ENCODE measurements around the gene NTRK3. TPM values are rescaled to one million over a fixed set of nuclear protein-coding genes. Genes with fewer than 3 reads are reported as not detected.

NTRK3 gene
- total RNA-seq, 4 donors from 2014 or later = 5.3 to 11.7 (median 6.3) TPM

DNA sequence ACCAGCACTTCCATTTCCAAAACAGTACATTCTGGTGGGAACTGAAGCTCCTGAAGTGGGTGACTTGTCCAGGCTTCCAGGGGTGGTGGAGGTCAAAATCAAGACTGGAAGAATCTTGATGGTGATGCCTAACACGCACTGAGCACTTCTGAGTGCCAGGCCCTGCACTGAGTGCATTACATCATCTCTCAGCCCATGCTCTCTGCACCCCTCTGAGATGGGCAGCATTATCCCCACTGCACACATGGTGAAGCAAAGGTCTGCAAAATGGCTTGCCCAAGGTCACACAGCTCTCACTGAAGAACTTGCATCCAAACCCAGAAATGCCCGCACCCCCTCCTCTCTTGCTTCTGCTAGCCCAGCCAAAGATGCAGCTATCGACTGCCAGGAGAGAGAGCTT lies 36.9 kb downstream of the NTRK3 start:
- no peak for TF ChIP-seq POLR2AphosphoS5 (IDR thresholded peaks at IDR 0.05)
- peaks cover 2% of the 10 kb centered on the region for H3K27me3 ChIP-seq
- H3K9me3 ChIP-seq = no peaks in the 10 kb centered on the region
- H3K36me3 ChIP-seq = no peaks in the 10 kb centered on the region
- no peak overlapping the region for H3K27ac ChIP-seq
- H3K4me3 ChIP-seq = no peak overlapping the region
- WGBS = 39% methylated on average over 3 of the region's 3 CpGs
- DNase-seq (ENCODE audit: low spot score in 2 of 2) = no peak
- no peaks in the 10 kb centered on the region for H3K4me1 ChIP-seq

DNA sequence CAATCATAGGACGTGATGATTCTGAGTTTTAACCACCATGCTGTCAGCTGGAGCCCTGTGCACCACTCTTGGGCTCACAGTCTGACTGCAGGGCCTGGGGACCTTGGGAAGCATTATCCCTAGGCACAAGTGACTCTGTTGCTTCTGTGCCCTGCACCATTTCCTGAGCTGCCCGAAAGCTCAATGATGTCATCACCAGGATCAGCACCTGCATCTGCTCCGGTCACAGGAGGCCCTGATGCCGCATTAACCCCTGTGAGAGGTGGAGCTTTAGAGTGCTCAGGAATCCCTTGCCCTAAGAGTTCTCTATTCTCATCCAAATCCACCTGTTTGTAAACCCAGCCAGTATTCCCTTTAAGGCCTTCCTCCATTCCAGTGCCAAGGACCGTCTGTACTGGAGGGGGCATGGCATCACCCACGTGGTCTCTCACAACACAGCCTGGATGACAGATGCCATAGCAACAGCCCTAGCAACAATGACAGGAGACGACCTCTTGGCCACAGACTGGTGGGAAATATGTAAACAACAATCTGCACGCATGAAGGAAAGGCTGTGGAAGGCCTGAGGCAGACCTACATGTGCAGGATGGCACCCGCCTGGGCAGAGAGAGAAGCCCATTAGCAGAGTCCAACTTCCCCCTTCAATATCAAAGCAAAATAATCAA lies 37.9 kb downstream of the NTRK3 start:
- DNase-seq (ENCODE audit: low spot score in 2 of 2) = no peak
- TF ChIP-seq POLR2A (IDR thresholded peaks at IDR 0.05) = no peak
- TF ChIP-seq POLR2AphosphoS5 (IDR thresholded peaks at IDR 0.05) = no peak
- TF ChIP-seq, protein P1, sequence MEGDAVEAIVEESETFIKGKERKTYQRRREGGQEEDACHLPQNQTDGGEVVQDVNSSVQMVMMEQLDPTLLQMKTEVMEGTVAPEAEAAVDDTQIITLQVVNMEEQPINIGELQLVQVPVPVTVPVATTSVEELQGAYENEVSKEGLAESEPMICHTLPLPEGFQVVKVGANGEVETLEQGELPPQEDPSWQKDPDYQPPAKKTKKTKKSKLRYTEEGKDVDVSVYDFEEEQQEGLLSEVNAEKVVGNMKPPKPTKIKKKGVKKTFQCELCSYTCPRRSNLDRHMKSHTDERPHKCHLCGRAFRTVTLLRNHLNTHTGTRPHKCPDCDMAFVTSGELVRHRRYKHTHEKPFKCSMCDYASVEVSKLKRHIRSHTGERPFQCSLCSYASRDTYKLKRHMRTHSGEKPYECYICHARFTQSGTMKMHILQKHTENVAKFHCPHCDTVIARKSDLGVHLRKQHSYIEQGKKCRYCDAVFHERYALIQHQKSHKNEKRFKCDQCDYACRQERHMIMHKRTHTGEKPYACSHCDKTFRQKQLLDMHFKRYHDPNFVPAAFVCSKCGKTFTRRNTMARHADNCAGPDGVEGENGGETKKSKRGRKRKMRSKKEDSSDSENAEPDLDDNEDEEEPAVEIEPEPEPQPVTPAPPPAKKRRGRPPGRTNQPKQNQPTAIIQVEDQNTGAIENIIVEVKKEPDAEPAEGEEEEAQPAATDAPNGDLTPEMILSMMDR (IDR thresholded peaks at IDR 0.05) = no peak
- no peak for TF ChIP-seq EP300 (IDR thresholded peaks at IDR 0.05)

DNA sequence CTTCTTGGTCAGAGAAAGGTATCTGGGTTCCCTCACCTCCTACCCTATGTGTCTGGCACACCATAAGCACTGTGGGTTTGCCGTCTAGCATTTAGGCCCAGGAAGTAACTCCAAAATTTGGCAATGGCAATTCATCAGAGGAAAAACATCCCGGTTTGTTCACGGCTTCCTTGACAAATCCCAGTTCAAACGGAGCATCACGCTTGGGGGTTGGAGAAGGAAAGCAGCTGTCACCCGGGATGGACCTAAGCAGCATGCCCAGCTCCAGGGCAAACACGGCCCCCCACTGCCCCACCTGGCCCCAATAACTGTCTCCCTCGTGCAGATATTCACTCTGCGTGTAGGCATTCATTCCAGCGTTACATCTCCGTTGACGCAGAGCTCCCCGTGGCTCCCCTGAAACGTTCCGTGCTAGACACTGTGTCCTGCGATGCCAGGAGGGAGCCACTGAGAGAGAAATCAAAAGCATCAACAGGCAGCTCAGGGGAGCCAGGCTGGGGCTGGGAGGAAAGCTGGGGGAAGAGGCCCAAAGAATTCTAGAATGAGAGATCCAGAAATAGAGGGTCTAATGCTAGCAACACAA lies 41.4 kb downstream of the NTRK3 start:
- TF ChIP-seq EP300 (IDR thresholded peaks at IDR 0.05) = no peak
- no peak for TF ChIP-seq POLR2AphosphoS5 (IDR thresholded peaks at IDR 0.05)
- TF ChIP-seq, protein P1 (IDR thresholded peaks at IDR 0.05) = no peak
- no peak for TF ChIP-seq POLR2A (IDR thresholded peaks at IDR 0.05)
- H3K27ac ChIP-seq = no peak overlapping the region
- no peaks in the 10 kb centered on the region for H3K4me1 ChIP-seq
- DNase-seq (ENCODE audit: low spot score in 2 of 2) = no peak
- 80% methylated on average over 16 of the region's 16 CpGs for WGBS
- H3K27me3 ChIP-seq = peaks cover 2% of the 10 kb centered on the region
- H3K9me3 ChIP-seq = no peaks in the 10 kb centered on the region
- H3K4me3 ChIP-seq = no peak overlapping the region
- no peaks in the 10 kb centered on the region for H3K36me3 ChIP-seq

More for the DNA sequence above, 37.9 kb downstream of the NTRK3 start:
- 72% methylated on average over 9 of the region's 9 CpGs for WGBS
- H3K4me3 ChIP-seq = no peak overlapping the region
- peaks cover 2% of the 10 kb centered on the region for H3K27me3 ChIP-seq
- no peaks in the 10 kb centered on the region for H3K4me1 ChIP-seq
- H3K27ac ChIP-seq = no peak overlapping the region
- no peaks in the 10 kb centered on the region for H3K36me3 ChIP-seq
- no peaks in the 10 kb centered on the region for H3K9me3 ChIP-seq

DNA sequence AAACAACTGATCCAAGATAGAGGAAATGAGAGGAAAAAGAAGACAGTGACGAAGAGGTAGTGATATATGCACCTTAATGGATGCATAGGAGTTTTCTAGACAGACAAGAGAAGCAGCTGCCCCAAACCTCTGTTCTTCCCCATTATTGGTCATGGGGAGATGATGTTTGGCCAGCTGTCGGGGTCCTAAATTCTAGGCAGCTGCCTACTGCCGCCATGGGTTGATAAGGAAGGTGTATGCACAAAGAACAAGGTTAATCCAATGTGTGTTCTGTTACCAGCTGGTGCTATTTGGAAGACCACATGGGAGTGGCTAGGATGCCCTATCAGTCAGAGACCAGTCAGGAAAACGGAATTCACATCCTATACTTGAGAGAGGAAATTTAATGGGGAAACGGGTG lies 47.4 kb downstream of the NTRK3 start:
- TF ChIP-seq POLR2A (IDR thresholded peaks at IDR 0.05) = no peak
- TF ChIP-seq EP300 (IDR thresholded peaks at IDR 0.05) = no peak
- no peak for TF ChIP-seq POLR2AphosphoS5 (IDR thresholded peaks at IDR 0.05)
- TF ChIP-seq, protein P1 (IDR thresholded peaks at IDR 0.05) = no peak
- DNase-seq (ENCODE audit: low spot score in 2 of 2) = no peak
- H3K27me3 ChIP-seq = no peaks in the 10 kb centered on the region
- no peak overlapping the region for H3K4me3 ChIP-seq
- H3K4me1 ChIP-seq = no peaks in the 10 kb centered on the region
- H3K36me3 ChIP-seq = no peaks in the 10 kb centered on the region
- no peaks in the 10 kb centered on the region for H3K9me3 ChIP-seq
- H3K27ac ChIP-seq = no peak overlapping the region
- 82% methylated on average over 5 of the region's 5 CpGs for WGBS

DNA sequence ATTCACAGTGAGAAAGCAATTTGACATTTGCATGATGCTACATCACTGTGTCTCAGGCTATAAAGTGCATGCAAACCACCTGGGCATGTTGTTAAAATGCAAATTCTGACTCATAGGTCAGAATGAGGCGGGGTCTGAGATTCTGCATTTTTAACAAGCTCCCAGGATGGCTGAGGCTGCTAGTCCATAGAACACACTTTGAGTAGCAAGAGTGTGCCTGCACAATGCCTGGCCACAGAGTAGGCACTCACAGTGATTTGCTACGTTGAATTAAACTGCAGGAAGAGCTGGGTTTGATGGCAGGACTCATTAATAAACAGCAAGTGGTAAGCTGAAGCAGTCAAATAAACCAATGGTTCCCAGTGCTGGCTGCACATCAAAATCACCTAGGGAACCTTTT lies 48.1 kb downstream of the NTRK3 start:
- Histone ChIP-seq H3K27ac (no peak overlapping the region), H3K27me3 (no peaks in the 10 kb centered on the region), H3K4me1 (no peaks in the 10 kb centered on the region), H3K4me3 (no peak overlapping the region), H3K36me3 (no peaks in the 10 kb centered on the region), H3K9me3 (no peaks in the 10 kb centered on the region)
- TF ChIP-seq POLR2AphosphoS5 (IDR thresholded peaks at IDR 0.05) = no peak
- no peak for TF ChIP-seq POLR2A (IDR thresholded peaks at IDR 0.05)
- TF ChIP-seq EP300 (IDR thresholded peaks at IDR 0.05) = no peak
- TF ChIP-seq, protein P1 (IDR thresholded peaks at IDR 0.05) = no peak
- WGBS = 80% methylated on average over 2 of the region's 2 CpGs
- DNase-seq (ENCODE audit: low spot score in 2 of 2) = no peak

All from suprapubic skin (tissue), 4 donors.